GM19467 (cell line): ENCODE data around the gene ZNF793.

Source experiments
- ATAC-seq: cut with Tn5 transposase; IDR thresholded peaks from one replicate; pipeline ENCODE4 v1.9.1; 2021; ENCODE audit warnings: mild to moderate bottlenecking, moderate library complexity; ENCODE audit not compliant: unreplicated experiment

Gene ZNF793

DNA sequence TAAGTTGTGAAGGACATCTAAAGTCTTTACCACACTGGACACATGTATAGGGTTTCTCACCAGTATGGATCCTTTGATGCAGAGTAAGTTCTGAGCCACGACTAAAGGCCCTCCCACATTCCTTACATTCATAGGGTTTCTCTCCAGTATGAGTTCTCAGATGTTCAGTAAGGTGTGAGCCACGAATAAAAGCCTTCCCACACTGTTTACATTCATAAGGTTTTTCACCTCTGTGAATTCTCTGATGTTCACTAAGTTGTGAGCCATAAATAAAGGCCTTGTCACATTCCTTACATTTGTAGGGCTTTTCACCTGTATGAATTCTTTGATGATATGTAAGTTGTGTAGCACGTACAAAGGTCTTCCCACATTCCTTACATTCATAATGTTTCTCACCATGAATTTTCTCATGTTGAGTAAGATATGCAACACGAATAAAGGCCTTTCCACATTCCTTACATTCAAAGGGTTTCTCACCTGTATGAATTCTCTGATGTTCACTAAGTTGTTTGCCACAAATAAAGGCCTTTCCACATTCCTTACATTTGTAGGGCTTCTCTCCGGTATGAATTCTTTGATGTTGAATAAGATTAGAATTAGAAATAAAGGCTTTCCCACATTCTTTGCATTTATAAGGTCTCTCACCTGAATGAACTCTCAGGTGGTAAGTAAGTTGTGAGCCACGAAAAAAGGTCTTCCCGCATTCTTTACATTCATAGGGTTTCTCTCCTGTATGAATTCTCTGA lies 58.1 kb downstream of the ZNF793 start:
- no peak for ATAC-seq

DNA sequence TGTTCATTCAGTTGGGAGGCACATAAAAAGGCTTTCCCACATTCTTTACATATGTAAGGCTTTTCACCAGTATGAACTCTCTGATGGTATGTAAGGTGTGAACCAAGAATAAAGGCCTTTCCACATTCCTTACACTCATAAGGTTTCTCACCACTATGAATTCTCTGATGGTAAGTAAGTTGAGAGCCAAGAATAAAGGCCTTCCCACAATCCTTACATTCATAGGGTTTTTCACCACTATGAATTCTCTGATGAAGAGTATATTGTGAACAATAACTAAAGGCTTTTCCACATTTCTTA lies 58.6 kb downstream of the ZNF793 start:
- ATAC-seq: no peak

DNA sequence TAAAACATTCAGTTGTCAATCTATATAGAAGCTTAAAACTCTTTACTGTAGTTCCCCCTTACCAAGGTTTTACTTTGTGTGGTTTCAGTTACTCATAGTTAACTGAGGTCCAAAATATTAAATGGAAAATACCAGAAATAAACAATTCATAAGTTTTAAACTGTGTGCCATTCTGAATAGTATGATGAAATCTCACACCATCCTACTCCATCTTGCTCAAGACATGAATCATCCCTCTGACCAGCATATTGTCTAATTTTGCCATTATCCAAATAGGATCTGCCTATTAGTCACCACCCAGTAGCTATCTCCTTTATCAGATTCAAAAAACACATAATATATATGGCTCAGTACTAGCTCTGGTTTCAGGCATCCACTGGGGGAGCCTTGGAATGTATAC lies 65.5 kb downstream of the ZNF793 start:
- no peak for ATAC-seq

GRCh38 chr19:37583340-37583739 lies 76.6 kb downstream of the ZNF793 start:
- ATAC-seq: no peak
